ENCODE measurements around the gene RPGRIP1L.

Gene RPGRIP1L

DNA sequence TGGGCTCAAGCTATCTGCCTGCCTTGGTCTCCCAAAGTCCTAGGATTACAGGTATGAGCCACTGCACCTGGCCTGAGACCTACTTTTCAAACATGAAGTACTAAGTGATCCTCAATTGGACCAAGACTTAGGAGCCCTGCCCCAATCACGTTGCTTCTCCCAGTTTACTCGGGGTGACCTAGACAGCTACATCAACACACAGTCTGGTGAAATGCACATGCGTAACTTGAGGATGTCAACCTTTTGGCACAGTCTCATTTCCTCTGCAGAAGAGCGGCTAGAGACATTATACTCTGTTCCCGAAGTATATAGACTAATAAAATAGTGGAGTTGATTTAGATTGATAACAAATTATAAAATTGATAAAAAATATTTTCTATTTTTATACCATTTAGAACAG, 17.4 kb upstream of the RPGRIP1L start:
- Histone ChIP-seq H3K4me1 (ENCODE audit: control insufficient read depth, low read length) (no peaks in the 10 kb centered on the region), H3K79me2 (ENCODE audit: control insufficient read depth, low read length) (peaks cover 63% of the 10 kb centered on the region), H3K27me3 (ENCODE audit: control insufficient read depth, low read length) (no peaks in the 10 kb centered on the region), H3K4me3 (ENCODE audit: low read length) (no peak overlapping the region), H3F3A (ENCODE audit: control insufficient read depth, insufficient read depth) (no peaks in the 10 kb centered on the region), H3K36me3 (ENCODE audit: control insufficient read depth, low read length) (no peaks in the 10 kb centered on the region), H3K27ac (ENCODE audit: low read depth, low read length) (no peak overlapping the region), H4K20me1 (ENCODE audit: control insufficient read depth, insufficient read depth, low read depth, low read length) (no peaks in the 10 kb centered on the region), H3K9me2 (replicated peaks; ENCODE audit: control insufficient read depth, low read length) (no peaks in the 10 kb centered on the region), H3K9me3 (ENCODE audit: control insufficient read depth, insufficient read depth, low read length) (no peaks in the 10 kb centered on the region), H3K4me2 (ENCODE audit: low read length) (no peak overlapping the region)
- TF ChIP-seq, protein P1, sequence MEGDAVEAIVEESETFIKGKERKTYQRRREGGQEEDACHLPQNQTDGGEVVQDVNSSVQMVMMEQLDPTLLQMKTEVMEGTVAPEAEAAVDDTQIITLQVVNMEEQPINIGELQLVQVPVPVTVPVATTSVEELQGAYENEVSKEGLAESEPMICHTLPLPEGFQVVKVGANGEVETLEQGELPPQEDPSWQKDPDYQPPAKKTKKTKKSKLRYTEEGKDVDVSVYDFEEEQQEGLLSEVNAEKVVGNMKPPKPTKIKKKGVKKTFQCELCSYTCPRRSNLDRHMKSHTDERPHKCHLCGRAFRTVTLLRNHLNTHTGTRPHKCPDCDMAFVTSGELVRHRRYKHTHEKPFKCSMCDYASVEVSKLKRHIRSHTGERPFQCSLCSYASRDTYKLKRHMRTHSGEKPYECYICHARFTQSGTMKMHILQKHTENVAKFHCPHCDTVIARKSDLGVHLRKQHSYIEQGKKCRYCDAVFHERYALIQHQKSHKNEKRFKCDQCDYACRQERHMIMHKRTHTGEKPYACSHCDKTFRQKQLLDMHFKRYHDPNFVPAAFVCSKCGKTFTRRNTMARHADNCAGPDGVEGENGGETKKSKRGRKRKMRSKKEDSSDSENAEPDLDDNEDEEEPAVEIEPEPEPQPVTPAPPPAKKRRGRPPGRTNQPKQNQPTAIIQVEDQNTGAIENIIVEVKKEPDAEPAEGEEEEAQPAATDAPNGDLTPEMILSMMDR (IDR thresholded peaks at IDR 0.05; ENCODE audit: low read depth, low read length, poor library complexity, severe bottlenecking): no peak
- TF ChIP-seq EZH2phosphoT487 (IDR thresholded peaks at IDR 0.05; ENCODE audit: borderline replicate concordance, low read length): no peak

DNA sequence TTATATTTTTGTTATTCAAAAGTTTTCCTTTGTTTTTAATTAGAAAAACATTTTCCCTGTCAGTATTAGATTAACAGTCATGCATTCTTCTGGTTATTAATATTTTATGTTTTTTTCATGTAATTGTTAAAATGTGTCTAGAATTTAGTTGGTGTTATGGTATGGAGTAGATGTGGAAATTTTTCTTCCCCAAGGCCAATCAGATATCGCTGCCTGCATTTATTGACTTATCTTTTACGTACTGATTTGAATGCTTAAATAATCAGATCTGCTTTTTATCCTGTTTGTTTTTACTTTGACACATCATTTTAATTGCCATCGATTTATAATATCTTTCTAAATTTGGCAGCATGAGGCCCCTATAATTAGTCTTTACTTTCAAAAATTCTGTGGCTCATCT, 13.9 kb upstream of the RPGRIP1L start:
- H3K27ac ChIP-seq (ENCODE audit: low read depth, low read length): no peak overlapping the region
- no peaks in the 10 kb centered on the region for H4K20me1 ChIP-seq (ENCODE audit: control insufficient read depth, insufficient read depth, low read depth, low read length)
- no peaks in the 10 kb centered on the region for H3F3A ChIP-seq (ENCODE audit: control insufficient read depth, insufficient read depth)
- no peaks in the 10 kb centered on the region for H3K4me1 ChIP-seq (ENCODE audit: control insufficient read depth, low read length)
- peaks cover 68% of the 10 kb centered on the region for H3K79me2 ChIP-seq (ENCODE audit: control insufficient read depth, low read length)
- H3K36me3 ChIP-seq (ENCODE audit: control insufficient read depth, low read length): no peaks in the 10 kb centered on the region
- no peaks in the 10 kb centered on the region for H3K27me3 ChIP-seq (ENCODE audit: control insufficient read depth, low read length)
- H3K4me2 ChIP-seq (ENCODE audit: low read length): no peak overlapping the region
- TF ChIP-seq EZH2phosphoT487 (IDR thresholded peaks at IDR 0.05; ENCODE audit: borderline replicate concordance, low read length): no peak
- TF ChIP-seq, protein P1 (IDR thresholded peaks at IDR 0.05; ENCODE audit: low read depth, low read length, poor library complexity, severe bottlenecking): no peak
- no peaks in the 10 kb centered on the region for H3K9me3 ChIP-seq (ENCODE audit: control insufficient read depth, insufficient read depth, low read length)
- H3K9me2 ChIP-seq (replicated peaks; ENCODE audit: control insufficient read depth, low read length): no peaks in the 10 kb centered on the region
- no peak overlapping the region for H3K4me3 ChIP-seq (ENCODE audit: low read length)

DNA sequence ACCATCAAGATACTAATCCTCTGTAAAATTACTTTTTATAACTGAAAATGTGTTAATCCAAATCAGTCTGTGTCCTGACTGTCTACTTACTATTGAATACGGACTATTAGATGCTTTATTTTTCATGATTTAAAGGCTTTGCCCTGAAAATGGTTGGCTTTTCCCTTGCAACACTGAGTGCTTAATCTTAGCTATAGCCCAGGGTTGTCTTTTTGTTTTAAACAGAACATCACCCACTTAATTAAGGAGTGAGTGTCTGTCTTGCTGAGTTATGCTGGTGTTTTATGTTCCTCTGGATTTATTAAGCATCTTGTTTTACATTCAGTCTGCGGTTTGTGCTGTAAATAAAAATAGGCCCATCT, 11.3 kb upstream of the RPGRIP1L start:
- Histone ChIP-seq H3K9me2 (replicated peaks; ENCODE audit: control insufficient read depth, low read length) (no peaks in the 10 kb centered on the region), H3K4me1 (ENCODE audit: control insufficient read depth, low read length) (no peaks in the 10 kb centered on the region), H3K4me3 (ENCODE audit: low read length) (no peak overlapping the region), H3K4me2 (ENCODE audit: low read length) (no peak overlapping the region), H3K79me2 (ENCODE audit: control insufficient read depth, low read length) (peaks cover 60% of the 10 kb centered on the region), H3K9me3 (ENCODE audit: control insufficient read depth, insufficient read depth, low read length) (no peaks in the 10 kb centered on the region), H3K27me3 (ENCODE audit: control insufficient read depth, low read length) (no peaks in the 10 kb centered on the region), H3K27ac (ENCODE audit: low read depth, low read length) (no peak overlapping the region), H3F3A (ENCODE audit: control insufficient read depth, insufficient read depth) (no peaks in the 10 kb centered on the region), H3K36me3 (ENCODE audit: control insufficient read depth, low read length) (no peaks in the 10 kb centered on the region), H4K20me1 (ENCODE audit: control insufficient read depth, insufficient read depth, low read depth, low read length) (no peaks in the 10 kb centered on the region)
- TF ChIP-seq, protein P1 (IDR thresholded peaks at IDR 0.05; ENCODE audit: low read depth, low read length, poor library complexity, severe bottlenecking): no peak
- TF ChIP-seq EZH2phosphoT487 (IDR thresholded peaks at IDR 0.05; ENCODE audit: borderline replicate concordance, low read length): no peak
